MM.1S (cell line): Measurements from ENCODE around the gene TEX19.

Source experiments
- DNase-seq: peaks from one replicate; pipeline ENCODE4 v3.0.0-alpha.2; 2015
- H2AFZ ChIP-seq: fragments of 300-600 bp; sonication (generic); 2 replicates; pipeline ENCODE4 v1.6.0; 2016; ENCODE audit warnings: antibody characterized with exemption, low read length
- H3F3A ChIP-seq: fragments of 300-600 bp; sonication (generic); 2 replicates; pipeline ENCODE4 v1.6.1; 2016; ENCODE audit warnings: mild to moderate bottlenecking, antibody characterized with exemption, low read length, moderate library complexity, mixed read lengths; ENCODE audit not compliant: insufficient read depth
- H3K27ac ChIP-seq: fragments of 300-600 bp; sonication (generic); 2 replicates; pipeline ENCODE4 v1.5.1; 2016; ENCODE audit warnings: mild to moderate bottlenecking, low read length
- H3K27me3 ChIP-seq: fragments of 300-600 bp; sonication (generic); replicated peaks from 2 replicates; pipeline ENCODE4 v1.6.0; 2016; ENCODE audit warnings: low read length; ENCODE audit not compliant: insufficient read depth
- H3K36me3 ChIP-seq: fragments of 300-600 bp; sonication (generic); replicated peaks from 2 replicates; pipeline ENCODE4 v1.6.1; 2016; ENCODE audit warnings: mild to moderate bottlenecking, low read length, mixed read lengths; ENCODE audit not compliant: insufficient read depth
- H3K4me1 ChIP-seq: fragments of 300-600 bp; sonication (generic); 2 replicates; pipeline ENCODE4 v1.6.1; 2016; ENCODE audit warnings: low read length, mixed read lengths
- H3K4me2 ChIP-seq: fragments of 300-600 bp; sonication (generic); 2 replicates; pipeline ENCODE4 v1.6.0; 2016; ENCODE audit warnings: low read depth, low read length
- H3K4me3 ChIP-seq: fragments of 300-600 bp; sonication (generic); 2 replicates; pipeline ENCODE4 v1.5.1; 2016; ENCODE audit warnings: low read length, mixed read lengths
- H3K79me2 ChIP-seq: fragments of 300-600 bp; sonication (generic); 2 replicates; pipeline ENCODE4 v1.6.1; 2016; ENCODE audit warnings: mixed run types, low read length, mixed read lengths
- H3K9ac ChIP-seq: fragments of 300-600 bp; sonication (generic); 2 replicates; pipeline ENCODE4 v1.6.1; 2016; ENCODE audit warnings: low read length, mixed read lengths
- H3K9me2 ChIP-seq: fragments of 300-600 bp; sonication (generic); replicated peaks from 2 replicates; pipeline ENCODE4 v1.6.1; 2016; ENCODE audit warnings: mild to moderate bottlenecking, low read length, mixed read lengths; ENCODE audit not compliant: insufficient read depth
- H3K9me3 ChIP-seq: fragments of 300-600 bp; sonication (generic); replicated peaks from 2 replicates; pipeline ENCODE4 v1.6.1; 2016; ENCODE audit warnings: mild to moderate bottlenecking, low read length, mixed read lengths; ENCODE audit not compliant: insufficient read depth
- H4K20me1 ChIP-seq: fragments of 300-600 bp; sonication (generic); 2 replicates; pipeline ENCODE4 v1.6.1; 2016; ENCODE audit warnings: mild to moderate bottlenecking, low read length, moderate library complexity, mixed read lengths; ENCODE audit not compliant: insufficient read depth
- CTCF ChIP-seq: fragments of 300-600 bp; sonication (generic); IDR thresholded peaks from 2 replicates; pipeline ENCODE4 v1.5.1; 2016; ENCODE audit warnings: antibody characterized with exemption, low read length, mixed read lengths
- EZH2 ChIP-seq: fragments of 300-600 bp; sonication (generic); optimal IDR thresholded peaks from 2 replicates; pipeline ENCODE3; 2017; ENCODE audit warnings: low read depth, mild to moderate bottlenecking, antibody characterized with exemption, low read length, mixed read lengths
- EZH2phosphoT487 ChIP-seq: fragments of 300-600 bp; sonication (generic); IDR thresholded peaks from 2 replicates; pipeline ENCODE4 v1.6.1; 2018; ENCODE audit warnings: antibody characterized with exemption, low read length

TEX19 gene

GRCh38 chr17:82361885-82362633 lies 3.0 kb downstream of the TEX19 start:
- H3K9me2 ChIP-seq: no peaks in the 10 kb centered on the region
- H3K9ac ChIP-seq: no peak overlapping the region
- no peaks in the 10 kb centered on the region for H3K36me3 ChIP-seq
- TF ChIP-seq EZH2: no peak
- no peak for TF ChIP-seq EZH2phosphoT487
- TF ChIP-seq CTCF: no peak
- H4K20me1 ChIP-seq: no peaks in the 10 kb centered on the region
- peaks cover 9% of the 10 kb centered on the region for H3F3A ChIP-seq
- H2AFZ ChIP-seq: no peak overlapping the region
- H3K4me1 ChIP-seq: peaks cover 20% of the 10 kb centered on the region
- no peaks in the 10 kb centered on the region for H3K79me2 ChIP-seq
- H3K4me3 ChIP-seq: no peak overlapping the region
- H3K27me3 ChIP-seq: no peaks in the 10 kb centered on the region
- H3K9me3 ChIP-seq: no peaks in the 10 kb centered on the region
- H3K4me2 ChIP-seq: no peak overlapping the region
- no peak overlapping the region for H3K27ac ChIP-seq
- DNase-seq: no peak

GRCh38 chr17:82365606-82366295 lies 6.7 kb downstream of the TEX19 start:
- Histone ChIP-seq H4K20me1 (no peaks in the 10 kb centered on the region), H3F3A (peaks cover 6% of the 10 kb centered on the region; the same call in 1 of the 2 replicates), H3K27ac (no peak overlapping the region), H3K4me3 (no peak overlapping the region), H2AFZ (no peak overlapping the region), H3K79me2 (no peaks in the 10 kb centered on the region), H3K4me2 (no peak overlapping the region), H3K4me1 (peaks cover 10% of the 10 kb centered on the region), H3K9ac (no peak overlapping the region), H3K36me3 (no peaks in the 10 kb centered on the region), H3K9me2 (no peaks in the 10 kb centered on the region), H3K27me3 (no peaks in the 10 kb centered on the region), H3K9me3 (no peaks in the 10 kb centered on the region)
- no peak for TF ChIP-seq CTCF
- no peak for TF ChIP-seq EZH2phosphoT487
- no peak for TF ChIP-seq EZH2
- DNase-seq: no peak

GRCh38 chr17:82366749-82367148 lies 7.7 kb downstream of the TEX19 start:
- Histone ChIP-seq H4K20me1 (no peaks in the 10 kb centered on the region), H2AFZ (no peak overlapping the region), H3K9me2 (no peaks in the 10 kb centered on the region), H3F3A (peaks cover 8% of the 10 kb centered on the region; the same call in 1 of the 2 replicates), H3K79me2 (no peaks in the 10 kb centered on the region), H3K4me3 (no peak overlapping the region), H3K36me3 (no peaks in the 10 kb centered on the region), H3K9me3 (no peaks in the 10 kb centered on the region), H3K4me2 (no peak overlapping the region), H3K9ac (no peak overlapping the region), H3K27ac (no peak overlapping the region), H3K4me1 (peaks cover 16% of the 10 kb centered on the region), H3K27me3 (no peaks in the 10 kb centered on the region)
- DNase-seq: no peak
- TF ChIP-seq CTCF: no peak
- no peak for TF ChIP-seq EZH2phosphoT487
- TF ChIP-seq EZH2: no peak
